Skin of body (tissue), 3 donors: ENCODE measurements around the gene RHPN2. TPM values are rescaled to one million over a fixed set of nuclear protein-coding genes. Genes with fewer than 3 reads are reported as not detected.
A peak's percentile ranks its signal among the peaks of the same experiment; 100 is the strongest.
"Not testable (repeated sequence)": the region's sequence is repeated elsewhere in the genome, so short reads cannot be mapped to it uniquely, and the experiment has no call there.

Experiments used
- DNase-seq: peaks from one replicate; lab custom pipeline; 2025; lab: John Stamatoyannopoulos, UW
- small RNA-seq: library from RNA; depleted of rRNA; stranded (forward); fragments of <200 nt; gene quantifications from one replicate; pipeline ENCODE3, GENCODE V24; 2014; ENCODE audit warnings: low replicate concordance
- total RNA-seq: library from RNA; depleted of rRNA; stranded (reverse); fragments of >200 nt; gene quantifications from one replicate; pipeline ENCODE4 v1.2.3, GENCODE V29; 2014

RHPN2 gene
- total RNA-seq, 1 donor from 2014 or later = 2.2 TPM

- no peak for DNase-seq
These were observed 87.4 kb downstream of the RHPN2 start for GRCh38 chr19:32977280-32977679.

GRCh38 chr19:32976223-32976805, 88.4 kb downstream of the RHPN2 start:
- DNase-seq = peak; percentile 3

GRCh38 chr19:32971715-32972540, 92.8 kb downstream of the RHPN2 start, which contains the start of the genes CEP89 and FAAP24:
CEP89 (minus strand) TSS chr19:32971958; CDS start chr19:32971874, 84 bp downstream.
FAAP24 (plus strand) TSS chr19:32972242; CDS start chr19:32973197, 955 bp downstream.
- peak; percentile 100 for DNase-seq

- no peak for DNase-seq
These were observed 93.6 kb downstream of the RHPN2 start for GRCh38 chr19:32971012-32971595.

GRCh38 chr19:32969549-32969948, 95.1 kb downstream of the RHPN2 start:
- no peak for DNase-seq

GRCh38 chr19:32966750-32967149, 97.9 kb downstream of the RHPN2 start:
- no peak for DNase-seq

- no peak for DNase-seq
These were observed 119.4 kb downstream of the RHPN2 start for GRCh38 chr19:32945260-32945659.

GRCh38 chr19:32941273-32941672, 123.4 kb downstream of the RHPN2 start:
- DNase-seq = not testable (repeated sequence)

GRCh38 chr19:32936065-32936464, 128.6 kb downstream of the RHPN2 start:
- DNase-seq = no peak

GRCh38 chr19:32935629-32936028, 129.1 kb downstream of the RHPN2 start:
- no peak for DNase-seq

- DNase-seq = no peak
These were observed 131.1 kb downstream of the RHPN2 start for GRCh38 chr19:32933571-32933970.

- DNase-seq = no peak
These were observed 134.1 kb downstream of the RHPN2 start for GRCh38 chr19:32930567-32930966.

GRCh38 chr19:32928806-32929205, 135.9 kb downstream of the RHPN2 start:
- DNase-seq = no peak

Small RNA genes within 50 kb of the gene (small RNA-seq; reads per million reads assigned to genes)
- gene AC008521.1 (not detected), gene AC008521.2 (not detected)

Other genes starting within 250 kb of the RHPN2 start
- gene SLC7A9, start 195.1 kb downstream of the RHPN2 start, total RNA-seq = 0.10 TPM
- gene CEP89, start 92.9 kb downstream of the RHPN2 start, total RNA-seq = 9.5 TPM
- gene FAAP24, start 92.6 kb downstream of the RHPN2 start, total RNA-seq = 0.79 TPM
- gene GPATCH1, start 16.3 kb upstream of the RHPN2 start, total RNA-seq = 6.4 TPM
- gene WDR88, start 67.2 kb upstream of the RHPN2 start, total RNA-seq = 0.10 TPM
- 15.0 TPM for gene LRP3, start 129.4 kb upstream of the RHPN2 start, total RNA-seq
- 9.7 TPM for gene SLC7A10, start 161.0 kb upstream of the RHPN2 start, total RNA-seq
- gene CEBPA, start 237.6 kb upstream of the RHPN2 start, total RNA-seq = 70.0 TPM